OCI-LY7 (cell line): ENCODE data around the gene B3GLCT. TPM values are rescaled to one million over a fixed set of nuclear protein-coding genes. Genes with fewer than 3 reads are reported as not detected.
A peak's percentile ranks its signal among the peaks of the same experiment; 100 is the strongest.

ENCODE experiments used
- BruUV-seq: library from RNA; stranded (reverse); fragments of 400-500 nt; replicated peaks from 2 replicates; lab custom pipeline; 2021; lab: Mats Ljungman, UMichigan
- CTCF ChIA-PET: fragments of 300-600 bp; sonication (Branson Sonifier 250); formaldehyde crosslinking; loops from one replicate; lab custom pipeline; 2022; ENCODE audit warnings: antibody characterized with exemption; ENCODE audit not compliant: unreplicated experiment; lab: Charles Lee
- POLR2A ChIA-PET: fragments of 300-600 bp; sonication (Branson Sonifier 250); formaldehyde crosslinking; loops from one replicate; lab custom pipeline; 2022; ENCODE audit warnings: antibody characterized with exemption; lab: Charles Lee
- DNase-seq: peaks from one replicate; pipeline ENCODE4 v3.0.0-alpha.2; 2015; ENCODE audit warnings: low spot score
- H2AFZ ChIP-seq: fragments of 200-600 bp; sonication (generic), shearing (Covaris generic); 2 replicates; pipeline ENCODE4 v1.6.1; 2014; ENCODE audit warnings: mild to moderate bottlenecking, antibody characterized with exemption, low read length, moderate library complexity
- H3K27ac ChIP-seq: fragments of 200-600 bp; sonication (generic); 2 replicates; pipeline ENCODE4 v1.5.1; 2014; ENCODE audit warnings: mixed run types, low read depth, mild to moderate bottlenecking, moderate library complexity, low read length, inconsistent platforms; ENCODE audit not compliant: poor library complexity, severe bottlenecking
- H3K36me3 ChIP-seq: fragments of 200-600 bp; sonication (generic); 2 replicates; pipeline ENCODE4 v1.6.1; 2014; ENCODE audit warnings: mild to moderate bottlenecking, antibody characterized with exemption, low read length, moderate library complexity, mixed read lengths; ENCODE audit not compliant: insufficient read depth
- H3K4me1 ChIP-seq: fragments of 200-600 bp; sonication (generic); 2 replicates; pipeline ENCODE4 v1.5.1; 2014; ENCODE audit warnings: mild to moderate bottlenecking, low read length; ENCODE audit not compliant: insufficient read depth, poor library complexity, severe bottlenecking
- H3K4me2 ChIP-seq: fragments of 200-600 bp; sonication (generic); 2 replicates; pipeline ENCODE4 v1.6.1; 2014; ENCODE audit warnings: mild to moderate bottlenecking, low read length
- H3K4me3 ChIP-seq: fragments of 200-600 bp; sonication (generic); 2 replicates; pipeline ENCODE4 v1.5.1; 2014; ENCODE audit warnings: mild to moderate bottlenecking, low read depth, low read length; ENCODE audit not compliant: poor library complexity, severe bottlenecking
- H3K79me2 ChIP-seq: fragments of 200-600 bp; sonication (generic); 2 replicates; pipeline ENCODE4 v1.6.1; 2016; ENCODE audit warnings: low read depth, mild to moderate bottlenecking, low read length, moderate library complexity, mixed read lengths; ENCODE audit not compliant: insufficient read depth
- H3K9me2 ChIP-seq: fragments of 200-600 bp; sonication (generic); 2 replicates; pipeline ENCODE4 v1.6.1; 2016; ENCODE audit warnings: mild to moderate bottlenecking, low read length, mixed read lengths; ENCODE audit not compliant: insufficient read depth
- H3K9me3 ChIP-seq: fragments of 200-600 bp; sonication (generic); 2 replicates; pipeline ENCODE4 v1.6.1; 2014; ENCODE audit warnings: mild to moderate bottlenecking, mixed run types, low read length, mixed read lengths
- H4K20me1 ChIP-seq: fragments of 200-600 bp; sonication (generic); 2 replicates; pipeline ENCODE4 v1.6.1; 2014; ENCODE audit warnings: mild to moderate bottlenecking, antibody characterized with exemption, low read length, moderate library complexity, mixed read lengths; ENCODE audit not compliant: insufficient read depth
- EZH2phosphoT487 ChIP-seq: fragments of 200-600 bp; sonication (generic); IDR thresholded peaks from 2 replicates; pipeline ENCODE4 v1.6.1; 2018; ENCODE audit warnings: low read depth, borderline replicate concordance, mild to moderate bottlenecking, mixed run types, antibody characterized with exemption, low read length, moderate library complexity, mixed read lengths
- intact Hi-C: fragments of 100-400 bp; cut with micrococcal nuclease; formaldehyde crosslinking; loops from one replicate; pipeline ENCODE4 v1.10.0; 2022; ENCODE audit not compliant: unreplicated experiment
- total RNA-seq, 2 experiments: library from RNA; depleted of rRNA in 1 of 2; stranded (reverse); fragments of >200 nt in 1 of 2; shearing (Covaris generic) in 1 of 2; gene quantifications; 2 replicates each; pipeline ENCODE4 v1.2.3, GENCODE V29; 2014 to 2022
- TF ChIP-seq, protein P1 (sequence below): fragments of 200-600 bp; sonication (generic); conservative IDR thresholded peaks from 2 replicates; pipeline ENCODE4 v1.5.1; 2014; ENCODE audit warnings: mild to moderate bottlenecking, antibody characterized with exemption, low read length, moderate library complexity, mixed read lengths

Gene B3GLCT
- total RNA-seq, 2 experiments from 2014 or later: 3.7 to 4.3 TPM

DNA sequence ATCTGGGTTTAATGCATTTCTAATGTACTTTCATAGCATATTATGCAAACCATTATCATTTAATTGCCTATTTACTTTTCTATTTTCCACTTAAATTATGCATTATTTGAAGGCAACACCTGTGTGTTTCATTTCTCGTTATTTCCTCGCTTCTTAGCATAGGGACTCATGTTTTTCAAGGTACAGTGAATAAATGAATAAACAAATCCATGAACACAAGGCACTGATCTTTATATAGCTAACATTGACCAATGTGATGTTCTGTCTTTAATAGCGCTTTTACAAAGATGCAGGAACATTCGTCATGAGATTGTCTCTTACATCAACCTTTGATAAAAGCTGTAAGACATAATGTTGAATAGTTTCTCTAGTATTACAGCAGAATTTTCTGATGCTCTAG, 121.2 kb downstream of the B3GLCT start:
- H3K36me3 ChIP-seq: peaks cover 47% of the 10 kb centered on the region
- peaks cover 68% of the 10 kb centered on the region for H3K4me1 ChIP-seq
- peak; percentile 84 for DNase-seq
- peak overlapping the region; percentile 55 for H3K4me3 ChIP-seq
- intact Hi-C loops: loop anchor here (1.0 to 5.0 kb wide), 7 partner anchors 52 to 996 kb away; partner anchors contain the start of genes BRCA2, HSPH1 and ZAR1L
- H3K27ac ChIP-seq: peak overlapping the region; percentile 98
- H2AFZ ChIP-seq: peak overlapping the region; percentile 66; the same call in 1 of the 2 replicates
- ChIA-PET POLR2A (interaction anchor here (0.5 to 2.5 kb wide), 12 partner anchors 10 to 91 kb away, joined by 3 to 9 read pairs (median 4); no protein-coding TSS in a partner anchor), CTCF (interaction anchor here (0.5 to 1.3 kb wide), 2 partner anchors 84 to 1210 kb away, joined by 4 read pairs; no protein-coding TSS in a partner anchor)
- no peaks in the 10 kb centered on the region for H3K79me2 ChIP-seq
- H3K9me3 ChIP-seq: peaks cover 37% of the 10 kb centered on the region
- peak overlapping the region; percentile 76 for H3K4me2 ChIP-seq
- no peaks in the 10 kb centered on the region for H4K20me1 ChIP-seq
- no peaks in the 10 kb centered on the region for H3K9me2 ChIP-seq
- BruUV-seq: no TSS peak
- TF ChIP-seq, protein P1, sequence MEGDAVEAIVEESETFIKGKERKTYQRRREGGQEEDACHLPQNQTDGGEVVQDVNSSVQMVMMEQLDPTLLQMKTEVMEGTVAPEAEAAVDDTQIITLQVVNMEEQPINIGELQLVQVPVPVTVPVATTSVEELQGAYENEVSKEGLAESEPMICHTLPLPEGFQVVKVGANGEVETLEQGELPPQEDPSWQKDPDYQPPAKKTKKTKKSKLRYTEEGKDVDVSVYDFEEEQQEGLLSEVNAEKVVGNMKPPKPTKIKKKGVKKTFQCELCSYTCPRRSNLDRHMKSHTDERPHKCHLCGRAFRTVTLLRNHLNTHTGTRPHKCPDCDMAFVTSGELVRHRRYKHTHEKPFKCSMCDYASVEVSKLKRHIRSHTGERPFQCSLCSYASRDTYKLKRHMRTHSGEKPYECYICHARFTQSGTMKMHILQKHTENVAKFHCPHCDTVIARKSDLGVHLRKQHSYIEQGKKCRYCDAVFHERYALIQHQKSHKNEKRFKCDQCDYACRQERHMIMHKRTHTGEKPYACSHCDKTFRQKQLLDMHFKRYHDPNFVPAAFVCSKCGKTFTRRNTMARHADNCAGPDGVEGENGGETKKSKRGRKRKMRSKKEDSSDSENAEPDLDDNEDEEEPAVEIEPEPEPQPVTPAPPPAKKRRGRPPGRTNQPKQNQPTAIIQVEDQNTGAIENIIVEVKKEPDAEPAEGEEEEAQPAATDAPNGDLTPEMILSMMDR: no peak
- TF ChIP-seq EZH2phosphoT487: no peak

DNA sequence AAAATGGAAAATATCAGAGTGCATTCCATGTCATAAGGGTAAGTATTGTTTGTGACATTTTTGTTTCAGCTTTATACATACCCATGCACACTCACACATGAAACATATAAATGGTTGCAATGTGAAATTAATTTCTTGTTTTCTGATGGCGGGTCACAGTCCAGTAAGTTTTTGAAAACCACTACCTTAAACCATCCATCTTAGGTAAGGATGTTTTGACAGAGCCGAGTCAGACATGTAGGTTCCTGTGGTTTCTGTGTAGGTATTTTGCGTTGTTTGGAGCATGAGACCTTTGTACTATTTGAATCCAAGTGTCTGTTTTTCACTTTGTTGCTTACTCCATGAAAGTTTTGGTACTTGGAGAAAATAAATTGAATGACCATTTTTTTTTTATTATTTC, 121.7 kb downstream of the B3GLCT start:
- H3K4me1 ChIP-seq: peaks cover 72% of the 10 kb centered on the region
- peak; percentile 87 for DNase-seq
- intact Hi-C loops: loop anchor here (1.0 to 5.0 kb wide), 7 partner anchors 51 to 996 kb away; partner anchors contain the start of genes BRCA2, HSPH1 and ZAR1L
- CTCF ChIA-PET: interaction anchor here (1.3 kb wide), 1 partner anchor 85 kb away, joined by 4 read pairs; no protein-coding TSS in a partner anchor
- BruUV-seq: TSS peak; percentile 90
- no peaks in the 10 kb centered on the region for H3K9me2 ChIP-seq
- POLR2A ChIA-PET: interaction anchor here (0.5 to 2.5 kb wide), 11 partner anchors 10 to 91 kb away, joined by 3 to 9 read pairs (median 4); no protein-coding TSS in a partner anchor
- peak overlapping the region; percentile 76 for H3K4me2 ChIP-seq
- peak overlapping the region; percentile 66; the same call in 1 of the 2 replicates for H2AFZ ChIP-seq
- TF ChIP-seq, protein P1: no peak
- no peak for TF ChIP-seq EZH2phosphoT487
- peaks cover 46% of the 10 kb centered on the region for H3K36me3 ChIP-seq
- H3K27ac ChIP-seq: peak overlapping the region; percentile 98
- H3K4me3 ChIP-seq: peak overlapping the region; percentile 55
- peaks cover 34% of the 10 kb centered on the region for H3K9me3 ChIP-seq
- H3K79me2 ChIP-seq: no peaks in the 10 kb centered on the region
- H4K20me1 ChIP-seq: no peaks in the 10 kb centered on the region

DNA sequence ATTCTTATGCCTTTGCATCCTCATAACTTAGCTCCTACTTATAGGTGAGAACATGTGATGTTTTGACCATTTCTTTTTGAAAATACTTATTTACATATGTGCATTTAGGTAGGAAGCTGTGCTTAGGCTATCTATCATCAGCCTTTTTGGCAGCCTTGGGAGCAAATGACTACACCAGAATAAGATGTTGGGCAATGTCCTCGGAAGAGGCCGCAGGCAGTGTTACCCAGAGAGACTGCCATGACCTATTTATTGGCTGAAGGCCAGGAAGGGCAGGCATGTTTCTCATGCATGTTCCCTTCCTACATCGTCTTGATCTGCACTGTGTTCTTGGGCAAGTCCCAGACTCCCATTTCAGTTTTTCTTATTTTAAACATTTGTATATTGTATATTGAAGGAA, 122.3 kb downstream of the B3GLCT start:
- TF ChIP-seq, protein P1: no peak
- no peak for TF ChIP-seq EZH2phosphoT487
- BruUV-seq: no TSS peak
- no peaks in the 10 kb centered on the region for H3K79me2 ChIP-seq
- H3K9me2 ChIP-seq: no peaks in the 10 kb centered on the region
- peaks cover 29% of the 10 kb centered on the region for H3K9me3 ChIP-seq
- no peaks in the 10 kb centered on the region for H4K20me1 ChIP-seq
- peak overlapping the region; percentile 76 for H3K4me2 ChIP-seq
- peak overlapping the region; percentile 66; the same call in 1 of the 2 replicates for H2AFZ ChIP-seq
- peaks cover 78% of the 10 kb centered on the region for H3K4me1 ChIP-seq
- ChIA-PET CTCF (no interaction called here), POLR2A (interaction anchor here (0.6 to 2.5 kb wide), 6 partner anchors 13 to 877 kb away, joined by 3 to 9 read pairs (median 4); no protein-coding TSS in a partner anchor)
- intact Hi-C loops: loop anchor here (5.0 kb wide), 3 partner anchors 100 to 995 kb away; partner anchors contain the start of genes BRCA2, HSPH1 and ZAR1L
- DNase-seq: peak; percentile 41
- peak overlapping the region; percentile 98 for H3K27ac ChIP-seq
- H3K4me3 ChIP-seq: peak overlapping the region; percentile 55
- H3K36me3 ChIP-seq: peaks cover 41% of the 10 kb centered on the region
